ENCODE measurements around the gene FUT7.

FUT7 gene

GRCh38 chr9:137031904-137032640, at the start of gene FUT7:
Gene FUT7, minus strand, starts transcription at chr9:137032088. Its CDS starts 97 bp downstream, at chr9:137031991.
- DNase-seq (ENCODE audit: low spot score), result no peak

DNA sequence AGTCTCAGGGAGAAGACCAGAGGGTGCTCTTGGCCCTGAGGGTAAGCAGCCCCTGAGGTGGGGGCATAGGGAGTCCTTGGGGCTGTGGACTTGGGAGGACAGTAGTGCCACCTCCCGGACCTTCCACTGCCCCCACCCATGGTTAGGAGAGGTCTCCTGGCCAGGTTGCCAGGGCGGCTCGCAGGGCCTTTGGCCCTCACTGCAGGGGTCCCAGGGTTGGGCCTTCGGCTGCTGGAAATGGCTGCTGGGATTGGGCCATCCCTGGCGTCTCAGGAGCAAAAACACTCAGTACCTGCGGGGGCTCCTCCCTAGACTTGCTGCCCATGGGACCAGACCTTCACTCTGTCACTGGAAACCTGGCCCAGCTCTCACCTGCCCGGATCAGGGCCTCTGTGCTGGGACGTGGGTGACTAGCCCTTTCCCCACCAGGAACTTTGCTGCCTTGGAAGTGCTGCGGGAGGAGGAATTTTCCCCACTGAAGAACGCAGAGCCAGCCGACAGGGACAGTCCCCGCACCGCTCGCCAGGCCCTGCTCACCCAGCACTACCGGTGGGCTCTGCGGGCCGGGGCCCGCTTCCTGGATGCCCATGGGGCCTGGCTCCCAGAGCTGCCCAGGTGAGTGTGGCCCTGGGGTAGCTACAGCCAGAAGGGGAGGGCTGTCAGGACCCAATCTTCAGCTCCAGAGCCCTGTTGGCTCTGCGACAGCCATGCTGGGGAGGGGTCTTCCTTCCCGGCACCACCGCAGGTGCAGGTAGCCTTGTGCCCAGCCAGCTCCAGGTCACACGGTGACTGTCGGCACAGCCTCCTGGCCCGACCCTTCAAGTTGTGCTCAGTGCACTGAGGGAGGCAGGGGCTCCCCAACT, 48.6 kb upstream of the FUT7 start:
- DNase-seq (ENCODE audit: low spot score), result no peak

DNA sequence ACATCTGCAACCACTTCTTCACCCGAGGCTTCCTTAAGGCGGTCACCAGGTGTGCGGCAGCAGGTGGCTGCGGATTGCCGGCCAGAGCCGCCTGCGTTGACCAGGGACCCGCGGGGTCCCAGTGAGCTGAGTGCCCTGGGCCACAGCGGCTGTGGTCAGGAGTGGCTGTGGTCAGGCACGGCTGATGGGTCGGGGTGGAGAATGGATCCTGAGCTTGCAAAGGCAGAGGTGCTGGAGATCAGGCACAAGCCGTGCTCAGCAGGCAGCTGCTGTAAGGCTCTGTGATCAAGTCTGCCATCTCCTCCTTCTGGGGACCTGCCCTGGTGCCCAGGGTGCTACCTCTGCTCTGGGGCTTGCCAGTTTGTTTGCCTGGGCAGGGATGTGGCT, 47.5 kb upstream of the FUT7 start:
- DNase-seq (ENCODE audit: low spot score), result no peak

DNA sequence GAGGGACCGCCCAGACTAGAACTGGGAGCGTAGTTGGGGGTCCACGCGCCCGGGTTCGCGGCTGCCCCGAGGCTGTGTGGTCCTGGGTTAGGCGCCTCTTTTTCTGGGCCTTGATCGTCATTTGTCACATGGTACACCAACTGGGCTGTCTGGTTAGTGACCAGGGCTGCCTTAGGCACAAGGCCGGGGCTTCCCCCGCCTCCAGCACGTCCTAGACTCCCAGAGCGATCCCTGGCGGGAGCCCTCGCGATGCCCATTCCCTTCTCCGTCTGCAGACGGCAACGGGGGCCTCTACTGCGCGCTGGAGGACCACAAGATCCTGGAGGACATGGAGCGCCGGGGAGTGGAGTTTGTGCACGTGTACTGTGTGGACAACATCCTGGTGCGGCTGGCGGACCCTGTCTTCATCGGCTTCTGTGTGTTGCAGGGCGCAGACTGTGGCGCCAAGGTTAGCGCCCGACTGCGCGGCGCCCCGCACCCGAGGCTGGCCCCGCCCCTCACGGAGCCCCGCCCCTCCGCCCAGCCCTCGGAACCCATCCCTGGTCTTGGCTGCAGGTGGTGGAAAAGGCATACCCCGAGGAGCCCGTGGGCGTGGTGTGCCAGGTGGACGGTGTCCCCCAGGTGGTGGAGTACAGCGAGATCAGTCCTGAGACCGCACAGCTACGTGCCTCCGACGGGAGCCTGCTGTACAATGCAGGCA, 47.0 kb upstream of the FUT7 start:
- no peak for DNase-seq (ENCODE audit: low spot score)

DNA sequence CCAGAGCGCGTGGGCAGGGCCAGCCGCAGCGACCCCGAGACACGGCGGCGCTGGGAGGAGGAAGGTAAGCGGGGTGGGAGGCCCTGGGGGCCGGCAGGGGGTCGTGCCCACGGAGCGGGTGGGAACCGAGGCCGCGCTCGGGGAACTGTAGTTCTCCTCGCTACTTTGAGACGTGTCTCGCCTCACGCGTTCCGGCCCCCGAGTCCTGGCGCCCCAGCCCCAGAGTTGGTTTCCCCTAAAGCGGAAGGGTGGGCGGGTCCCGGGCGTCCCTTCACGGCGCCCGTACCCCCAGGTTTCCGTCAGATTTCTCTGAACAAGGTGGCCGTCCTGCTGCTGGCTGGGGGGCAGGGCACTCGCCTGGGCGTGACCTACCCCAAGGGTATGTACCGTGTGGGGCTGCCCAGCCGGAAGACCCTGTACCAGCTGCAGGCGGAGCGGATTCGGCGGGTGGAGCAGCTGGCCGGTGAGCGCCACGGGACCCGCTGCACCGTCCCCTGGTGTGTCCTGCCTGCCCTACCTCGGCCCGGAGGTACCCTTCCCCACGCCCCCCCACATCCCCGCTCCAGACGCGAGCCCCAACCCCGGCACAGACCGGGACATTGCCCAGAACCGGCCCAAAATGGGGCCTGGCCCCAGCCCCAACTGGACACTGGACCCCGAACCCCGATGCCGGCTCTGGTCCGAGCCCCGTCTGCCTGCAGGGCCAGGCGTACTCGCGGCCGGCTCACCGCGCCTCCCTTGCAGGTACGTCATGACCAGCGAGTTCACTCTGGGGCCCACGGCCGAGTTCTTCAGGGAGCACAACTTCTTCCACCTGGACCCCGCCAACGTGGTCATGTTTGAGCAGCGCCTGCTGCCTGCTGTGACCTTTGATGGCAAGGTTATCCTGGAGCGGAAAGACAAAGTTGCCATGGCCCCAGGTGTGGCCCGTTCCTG, 46.1 kb upstream of the FUT7 start:
- DNase-seq (ENCODE audit: low spot score), result no peak

DNA sequence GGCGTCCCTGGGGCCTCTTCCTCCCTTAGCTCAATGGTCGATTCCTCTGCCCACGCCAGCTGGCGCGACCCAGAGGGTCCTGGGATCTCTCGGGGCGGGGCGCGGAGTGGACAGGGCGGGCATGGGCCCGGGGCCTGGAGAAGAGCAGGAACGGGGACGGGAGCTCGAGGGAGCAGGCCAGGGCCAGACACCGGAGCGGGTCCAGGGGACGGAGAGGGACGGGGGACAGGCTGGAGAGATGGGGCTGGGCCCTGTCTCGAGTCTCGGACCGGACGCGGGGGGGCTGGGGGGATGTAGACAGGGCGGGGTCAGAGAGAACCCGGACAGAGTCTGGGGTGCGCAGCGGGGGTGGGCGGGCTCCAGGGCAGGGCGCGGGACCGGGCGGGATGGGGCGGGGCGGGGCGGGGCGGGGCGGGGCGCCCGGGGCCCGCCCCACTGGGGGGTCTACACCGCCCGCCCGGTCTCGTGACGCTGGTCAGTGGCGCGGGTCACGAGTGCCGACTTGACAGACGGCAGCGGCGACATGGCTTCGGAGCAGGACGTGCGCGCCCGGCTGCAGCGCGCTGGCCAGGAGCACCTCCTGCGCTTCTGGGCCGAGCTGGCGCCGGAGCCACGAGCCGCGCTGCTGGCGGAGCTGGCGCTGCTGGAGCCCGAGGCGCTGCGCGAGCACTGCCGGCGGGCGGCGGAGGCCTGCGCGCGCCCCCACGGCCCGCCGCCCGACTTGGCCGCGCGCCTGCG, 45.3 kb upstream of the FUT7 start, which contains the start of gene UAP1L1:
UAP1L1 (plus strand) TSS at position 508 of the 738 bp plus-strand sequence; CDS start at position 524, 16 bp downstream.
- peak; percentile 80 for DNase-seq (ENCODE audit: low spot score)

DNA sequence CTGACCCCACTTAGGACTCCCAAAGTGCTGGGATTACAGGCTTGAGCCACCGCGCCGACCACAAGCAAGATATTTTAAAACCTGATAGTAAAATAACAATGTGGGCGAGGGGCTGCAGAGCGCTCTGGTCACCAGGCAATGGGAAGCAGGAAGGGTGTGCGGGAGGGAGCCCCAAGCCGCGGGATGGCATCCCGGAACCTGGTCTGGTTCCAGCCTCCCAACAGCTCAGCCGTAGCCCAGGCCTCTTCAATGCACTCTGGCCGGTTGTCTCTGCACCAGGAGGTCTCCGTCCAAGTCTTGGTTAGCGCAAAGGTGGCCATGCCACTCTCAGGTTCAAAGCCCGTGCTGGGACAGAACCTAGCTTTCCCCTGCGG, 44.7 kb upstream of the FUT7 start:
- DNase-seq (ENCODE audit: low spot score), result no peak

GRCh38 chr9:137075275-137075775, 43.4 kb upstream of the FUT7 start:
- DNase-seq (ENCODE audit: low spot score), result no peak

GRCh38 chr9:137074657-137075274, 42.9 kb upstream of the FUT7 start:
- DNase-seq (ENCODE audit: low spot score), result no peak

DNA sequence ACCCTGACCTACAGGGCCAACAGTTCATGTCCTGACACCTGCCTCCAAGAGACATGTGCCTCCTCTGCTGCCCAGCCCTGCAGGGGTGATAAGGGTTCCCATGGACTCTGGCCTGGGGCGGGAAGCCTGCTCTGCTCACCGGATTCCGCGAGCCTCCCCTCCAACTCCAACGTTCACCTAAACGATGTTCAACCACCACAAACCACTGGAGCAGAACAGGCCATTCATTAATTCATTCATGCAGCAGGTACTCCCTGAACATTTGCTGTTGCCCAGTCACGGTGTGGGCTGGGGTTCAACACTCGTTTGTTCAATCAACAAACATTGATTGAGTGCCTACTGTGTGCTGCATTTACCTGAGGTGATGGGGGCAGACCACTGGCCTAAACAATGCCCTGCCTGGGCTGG, 42.1 kb upstream of the FUT7 start:
- DNase-seq (ENCODE audit: low spot score), result no peak

GRCh38 chr9:137071282-137071681, 39.4 kb upstream of the FUT7 start:
- no peak for DNase-seq (ENCODE audit: low spot score)

DNA sequence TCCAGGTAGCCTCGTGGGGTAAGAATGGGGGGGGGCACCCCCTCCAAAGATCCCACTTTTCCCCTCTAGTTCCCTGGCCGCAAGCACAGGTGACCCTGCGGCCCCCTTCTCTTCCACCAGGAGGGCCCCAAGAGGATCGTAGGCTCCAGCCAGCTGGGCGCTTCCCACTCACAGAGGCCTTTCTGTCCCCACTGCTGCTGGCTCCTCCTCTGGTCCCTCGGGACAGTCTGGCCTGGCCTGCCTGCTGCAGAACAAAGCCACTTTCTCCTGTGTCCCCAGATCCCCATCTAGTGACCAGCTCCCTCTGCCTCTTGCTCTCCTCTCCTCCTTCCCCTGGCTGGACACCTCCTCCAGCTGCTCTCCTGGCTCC, 39.0 kb upstream of the FUT7 start:
- peak; percentile 97 for DNase-seq (ENCODE audit: low spot score)

- peak; percentile 93 for DNase-seq (ENCODE audit: low spot score)
Measured at GRCh38 chr9:137070201-137070905, 38.5 kb upstream of the FUT7 start, which contains the start of gene SAPCD2. Gene SAPCD2, minus strand, starts transcription at chr9:137070557. Its CDS starts 97 bp downstream, at chr9:137070460.

DNA sequence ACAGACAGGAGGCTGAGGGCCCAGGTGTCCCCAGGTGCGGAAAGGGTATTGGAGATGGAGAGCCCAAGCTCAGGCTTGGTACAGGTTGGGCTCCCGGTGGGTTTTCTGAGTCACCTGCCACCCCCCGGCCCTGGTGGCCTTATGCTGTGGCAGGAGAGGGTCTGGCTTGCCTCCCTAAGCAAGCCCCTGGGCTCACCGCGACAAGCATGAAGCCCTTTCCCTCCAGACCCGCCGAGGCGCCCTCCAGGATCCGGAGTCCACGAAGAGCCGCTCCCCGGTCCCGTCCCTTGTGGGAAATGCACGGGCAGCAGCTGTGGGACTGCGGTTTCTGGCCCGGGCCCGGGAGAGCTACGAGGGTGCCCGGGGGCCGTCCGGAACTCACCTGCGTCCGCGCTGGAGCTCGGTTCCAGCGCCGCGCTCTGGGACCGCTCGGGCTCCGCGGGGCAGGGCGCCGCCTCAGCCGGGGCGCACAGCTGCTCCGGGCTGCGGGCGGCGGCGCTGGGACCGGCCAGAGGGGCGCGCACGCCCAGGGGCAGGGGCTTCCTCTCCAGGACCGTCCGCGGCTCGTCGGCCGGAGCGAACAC, 37.7 kb upstream of the FUT7 start:
- no peak for DNase-seq (ENCODE audit: low spot score)

- DNase-seq (ENCODE audit: low spot score), result peak; percentile 13
Measured at GRCh38 chr9:137068539-137069507, 36.9 kb upstream of the FUT7 start.

GRCh38 chr9:137067860-137068538, 36.1 kb upstream of the FUT7 start:
- peak; percentile 83 for DNase-seq (ENCODE audit: low spot score)

Measured in globus pallidus (tissue), 1 donor.